Prostate gland (tissue), 1 donor: ENCODE measurements around the gene CNOT8.

ENCODE experiments used
- POLR2A ChIP-seq: fragments of 450-650 bp; IDR thresholded peaks from one replicate; pipeline ENCODE4 v1.6.1; 2016; ENCODE audit warnings: antibody characterized with exemption, mild to moderate bottlenecking
- POLR2AphosphoS5 ChIP-seq: sonication (generic); formaldehyde crosslinking; IDR thresholded peaks from one replicate; pipeline ENCODE4 v1.6.1; 2017; ENCODE audit warnings: antibody characterized with exemption

GRCh38 chr5:154899151-154899816 lies 40.9 kb downstream of the CNOT8 start:
- TF ChIP-seq POLR2A (no peak), POLR2AphosphoS5 (no peak)
